Stimulated activated CD4-positive, alpha-beta T cell treated with anti-CD3 and anti-CD28 coated beads, Interleukin-2, amount 100 ng/mL, for 24 hours (primary cell): Measurements from ENCODE around the gene CACNA1C.
"Not testable (repeated sequence)": the region's sequence is repeated elsewhere in the genome, so short reads cannot be mapped to it uniquely, and the experiment has no call there.

Source experiments
- DNase-seq, 2 donors: peaks; one replicate each; pipeline ENCODE4 v3.0.0-alpha.2; 2020

Gene CACNA1C

DNA sequence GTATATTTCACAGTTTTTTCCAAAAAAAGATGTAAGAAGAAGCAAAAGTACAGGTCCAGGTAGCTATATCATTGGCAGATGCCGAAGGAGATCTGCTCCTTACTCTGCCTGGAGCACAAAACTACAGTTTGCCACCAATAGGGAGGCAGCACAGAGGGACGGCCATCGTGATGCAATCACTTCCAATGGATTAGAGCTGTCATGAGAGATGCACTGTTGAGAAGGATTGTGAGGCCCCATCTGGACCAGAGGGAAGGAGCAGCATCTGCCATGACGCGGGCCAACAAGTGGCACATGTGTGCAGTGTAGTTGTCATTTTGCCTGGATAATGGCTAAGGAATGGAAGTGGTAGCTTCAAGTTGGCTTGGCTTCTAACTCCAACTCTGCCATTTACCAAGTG, 423.2 kb downstream of the CACNA1C start:
- no peak for DNase-seq

DNA sequence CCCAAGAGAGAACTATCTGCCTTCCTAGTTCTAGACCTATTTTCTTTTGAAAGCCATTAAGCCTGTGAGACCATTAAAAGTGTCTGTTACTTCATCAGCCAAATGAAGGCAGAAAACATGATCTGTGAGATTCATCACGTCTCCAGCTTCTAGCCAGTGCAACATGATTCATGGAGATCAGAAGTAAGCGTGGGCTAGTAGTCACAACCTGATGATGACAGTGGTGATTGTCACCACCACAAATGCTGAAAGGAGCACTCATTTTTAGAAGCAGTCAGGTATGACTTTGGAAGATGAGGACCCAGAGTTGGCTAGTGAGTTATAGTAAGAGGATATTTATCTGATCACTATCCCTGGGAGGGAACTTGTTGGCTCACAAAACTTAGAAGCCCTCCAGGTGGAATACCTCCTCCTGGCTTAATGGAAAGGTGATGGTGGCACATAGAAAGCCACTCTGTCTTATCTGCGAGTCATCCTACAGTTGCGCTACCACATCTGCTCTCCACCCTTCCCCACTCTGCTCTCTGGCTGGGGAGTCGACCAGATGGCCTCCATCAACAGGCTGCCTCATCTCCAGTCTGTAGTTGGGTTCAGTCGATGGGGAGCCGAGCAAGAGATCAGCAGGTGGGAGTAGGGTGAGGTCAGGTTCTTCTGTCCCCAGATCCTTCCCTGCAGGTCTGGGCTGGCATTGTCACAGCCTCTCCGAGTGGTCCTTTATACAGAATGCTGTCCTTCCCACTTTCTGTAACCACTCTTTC, 424.4 kb downstream of the CACNA1C start:
- DNase-seq: no peak

GRCh38 chr12:2479851-2480535, 427.2 kb downstream of the CACNA1C start:
- DNase-seq: no peak

DNA sequence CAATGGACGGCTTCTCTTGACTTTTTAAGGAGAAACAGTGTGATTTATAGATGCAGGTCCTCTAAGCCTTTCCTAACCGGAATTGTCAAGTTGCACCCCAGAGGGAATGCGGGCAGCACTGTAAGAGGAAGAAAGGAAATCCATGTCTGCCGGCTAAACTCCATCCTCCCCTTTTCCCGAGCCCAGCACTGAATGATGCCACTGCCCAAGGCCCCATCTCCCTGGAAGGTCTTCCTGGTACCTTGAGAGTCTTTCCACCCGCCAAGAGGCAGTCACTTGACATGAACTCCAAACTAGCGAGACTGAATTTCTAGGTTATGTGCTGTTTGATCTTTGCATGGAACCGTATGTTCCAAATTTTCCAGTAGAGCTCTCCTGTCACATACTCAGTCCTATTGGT, 428.6 kb downstream of the CACNA1C start:
- DNase-seq: no peak

DNA sequence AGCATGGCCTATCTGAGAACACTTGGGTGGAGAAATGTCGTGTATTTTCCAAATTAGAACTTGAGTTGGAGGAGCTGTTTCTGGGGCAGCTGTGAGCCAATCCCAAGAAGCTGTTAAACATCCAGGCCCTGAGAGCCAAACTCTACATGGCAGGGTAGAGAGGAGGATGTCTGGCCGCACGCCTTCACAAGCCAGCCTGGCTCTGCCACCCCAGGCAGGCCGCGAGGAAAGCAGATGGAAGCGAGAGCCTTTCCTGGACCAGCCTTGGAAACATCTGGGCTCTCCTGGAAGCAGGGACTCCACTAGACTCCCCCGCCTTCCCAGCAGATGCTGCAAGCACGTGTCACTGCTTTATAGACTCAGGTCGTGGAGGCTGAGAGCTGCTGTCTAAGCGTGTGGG, 429.2 kb downstream of the CACNA1C start:
- no peak for DNase-seq

DNA sequence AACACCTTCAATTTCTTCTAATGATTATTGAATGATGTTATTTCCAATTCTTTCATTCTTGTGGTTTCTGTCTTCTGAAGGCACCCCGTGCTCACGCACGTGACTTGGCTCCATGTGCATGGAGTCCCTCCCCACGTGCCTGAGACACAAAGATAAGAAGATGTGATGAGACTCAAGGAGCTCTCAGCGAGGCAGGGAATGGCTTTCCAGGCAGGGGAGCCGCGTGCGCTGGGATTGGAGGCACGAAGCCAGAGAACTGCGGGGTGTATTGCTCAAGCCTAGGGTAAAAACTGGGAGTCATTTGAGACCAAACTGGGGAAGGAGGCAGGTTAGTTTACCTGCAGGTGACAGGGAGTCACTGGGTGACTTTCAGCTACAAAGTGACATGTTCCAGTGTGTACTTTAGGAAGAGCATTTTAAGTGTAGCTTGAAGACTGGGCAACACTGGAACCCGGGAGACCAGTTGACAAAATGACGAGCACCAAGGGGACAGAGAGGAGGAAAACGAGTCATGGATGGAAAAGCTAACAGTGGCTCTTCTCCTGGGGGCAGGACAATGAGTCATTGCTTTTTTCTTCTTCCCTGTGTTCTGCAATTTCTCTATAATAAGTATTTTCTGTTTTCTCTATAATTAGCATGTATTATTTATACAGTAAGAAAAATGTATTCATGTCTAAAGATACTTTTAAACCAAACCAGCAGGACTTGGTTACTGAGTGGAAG, 430.3 kb downstream of the CACNA1C start:
- DNase-seq: no peak

- no peak for DNase-seq
Observed at GRCh38 chr12:2483713-2484112, 430.9 kb downstream of the CACNA1C start.

- DNase-seq: no peak
Observed at GRCh38 chr12:2484141-2484776, 431.5 kb downstream of the CACNA1C start.

DNA sequence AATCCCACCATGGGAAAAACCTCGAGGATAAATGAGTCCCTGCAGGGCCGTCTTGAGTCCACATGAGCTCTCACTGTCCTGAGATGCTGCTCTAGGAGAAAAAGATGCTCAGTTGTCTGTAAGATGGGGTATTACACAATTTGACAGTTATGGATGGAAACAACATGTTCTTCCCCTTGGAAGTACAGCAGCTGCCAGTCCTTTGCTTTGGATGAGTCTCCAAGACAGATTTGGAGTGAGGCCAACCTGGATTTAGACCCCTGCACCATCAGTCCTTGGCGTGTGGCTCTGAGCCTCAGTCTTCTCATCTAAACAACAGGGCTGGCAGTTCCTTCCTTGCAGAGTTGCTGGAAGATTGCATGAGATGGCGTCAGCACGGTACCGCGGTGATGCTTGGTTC, 432.9 kb downstream of the CACNA1C start:
- no peak for DNase-seq

GRCh38 chr12:2486796-2487195, 434.0 kb downstream of the CACNA1C start:
- DNase-seq: no peak

DNA sequence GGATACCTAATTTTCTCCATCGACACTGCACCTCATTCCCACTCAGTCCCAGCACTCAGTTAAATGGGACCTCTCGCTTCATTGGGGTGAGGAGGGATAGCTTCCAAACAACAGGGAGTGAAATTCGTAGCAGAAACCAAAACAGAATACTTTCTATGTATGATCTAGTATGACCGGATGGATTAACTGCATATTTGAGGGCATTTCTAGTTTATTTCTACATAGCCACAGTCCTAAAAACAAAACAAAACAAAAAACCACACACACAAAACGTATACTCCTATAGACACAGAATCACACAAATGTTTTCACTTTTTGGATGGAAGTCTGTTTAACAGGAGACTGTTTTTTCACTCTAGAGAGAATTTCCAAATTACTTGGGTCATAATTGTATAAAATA, 434.5 kb downstream of the CACNA1C start:
- no peak for DNase-seq

- DNase-seq: no peak
Observed at GRCh38 chr12:2488131-2488530, 435.3 kb downstream of the CACNA1C start.

- DNase-seq: no peak
Observed at GRCh38 chr12:2488596-2488995, 435.8 kb downstream of the CACNA1C start.

DNA sequence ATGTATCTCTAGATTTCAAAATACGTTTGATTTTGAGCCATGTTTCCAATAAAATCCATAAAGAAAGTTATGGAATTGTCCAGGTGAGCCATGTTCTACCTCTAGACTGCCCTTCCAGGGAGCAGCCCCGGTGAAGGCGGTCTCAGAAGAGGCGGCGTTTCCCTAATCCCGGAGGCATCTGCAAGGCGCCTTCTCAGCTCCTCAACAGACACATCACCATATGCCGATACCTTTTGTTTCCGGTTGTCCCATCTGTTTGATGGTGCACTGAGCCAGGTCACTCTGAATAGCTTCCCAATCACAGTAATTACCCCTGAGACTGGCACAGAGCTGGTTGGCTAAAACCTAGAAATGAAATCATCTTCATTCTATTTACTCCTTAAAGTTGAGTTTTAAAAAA, 436.5 kb downstream of the CACNA1C start:
- DNase-seq: no peak

DNA sequence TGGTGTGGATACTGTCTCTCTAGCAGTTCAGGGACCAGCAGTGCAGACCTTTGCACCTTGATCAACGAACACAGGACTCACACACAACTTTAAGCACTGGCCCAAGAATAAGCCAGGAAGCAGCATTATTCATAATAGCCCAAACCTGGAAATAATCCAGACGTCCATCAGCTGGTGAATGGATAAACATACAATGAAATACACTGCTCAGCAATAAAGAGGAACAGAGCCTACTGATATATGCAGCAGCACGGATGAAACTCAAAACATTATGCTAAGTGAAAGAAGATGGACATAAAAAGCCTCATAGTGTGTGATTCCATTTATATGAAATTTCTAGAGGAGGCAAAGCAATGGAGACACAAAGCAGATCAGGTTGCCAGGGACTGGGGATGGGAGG, 438.0 kb downstream of the CACNA1C start:
- DNase-seq: no peak

- DNase-seq: not testable (repeated sequence)
Observed at GRCh38 chr12:2491349-2491748, 438.6 kb downstream of the CACNA1C start.

DNA sequence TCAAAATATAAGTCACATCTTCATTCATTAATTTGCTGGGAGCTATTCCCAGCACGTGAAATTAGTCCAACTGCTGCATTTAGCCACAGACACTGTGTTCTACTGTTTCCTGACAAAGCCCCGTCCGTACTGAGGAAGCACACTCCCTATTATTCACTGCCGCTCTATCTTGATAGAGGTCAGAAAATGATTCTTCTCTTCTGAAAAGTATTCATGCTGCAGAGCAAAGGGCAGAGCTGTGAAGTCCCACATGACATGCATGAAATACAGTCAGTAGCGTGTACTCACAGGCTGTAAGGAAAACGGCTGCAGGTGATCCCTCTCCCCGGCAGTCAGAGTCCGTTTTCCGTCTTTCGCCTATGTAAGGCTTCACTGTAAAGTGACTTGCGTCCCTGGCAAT, 439.4 kb downstream of the CACNA1C start:
- DNase-seq: no peak

- DNase-seq: no peak
Observed at GRCh38 chr12:2493086-2493485, 440.3 kb downstream of the CACNA1C start.

DNA sequence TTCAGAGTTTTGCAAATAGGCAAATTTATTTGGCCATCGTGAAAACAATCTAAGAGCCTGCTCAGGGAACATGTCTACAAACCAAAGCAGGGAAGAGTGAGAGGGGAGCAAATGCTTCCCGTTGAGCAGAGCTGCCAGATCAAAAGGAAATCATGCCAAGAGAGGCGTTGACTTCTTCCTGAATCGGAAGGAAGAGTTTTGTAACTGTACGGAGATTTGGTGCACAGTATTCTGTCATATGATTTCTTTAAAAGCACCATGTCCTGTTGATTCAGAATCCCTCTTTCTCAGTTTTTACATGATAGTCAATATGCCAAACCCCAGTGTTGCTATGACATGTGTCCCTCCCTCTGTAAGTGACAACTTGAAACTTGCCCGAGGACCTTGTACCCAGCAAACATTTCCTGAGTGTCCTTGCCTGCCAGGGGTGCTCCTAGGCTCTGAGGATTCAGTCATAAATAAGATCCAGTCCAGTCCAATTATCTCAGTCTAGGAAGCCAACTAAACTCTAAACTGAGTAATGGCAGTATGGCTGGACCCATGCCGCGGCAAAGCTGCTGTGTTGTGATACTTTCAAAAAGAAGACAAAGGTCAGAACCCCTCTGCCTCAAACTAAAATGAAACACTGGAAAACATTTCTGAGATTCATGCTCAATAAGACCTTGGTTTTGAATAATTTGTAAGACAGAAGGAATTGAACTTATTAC, 441.9 kb downstream of the CACNA1C start:
- DNase-seq: no peak

DNA sequence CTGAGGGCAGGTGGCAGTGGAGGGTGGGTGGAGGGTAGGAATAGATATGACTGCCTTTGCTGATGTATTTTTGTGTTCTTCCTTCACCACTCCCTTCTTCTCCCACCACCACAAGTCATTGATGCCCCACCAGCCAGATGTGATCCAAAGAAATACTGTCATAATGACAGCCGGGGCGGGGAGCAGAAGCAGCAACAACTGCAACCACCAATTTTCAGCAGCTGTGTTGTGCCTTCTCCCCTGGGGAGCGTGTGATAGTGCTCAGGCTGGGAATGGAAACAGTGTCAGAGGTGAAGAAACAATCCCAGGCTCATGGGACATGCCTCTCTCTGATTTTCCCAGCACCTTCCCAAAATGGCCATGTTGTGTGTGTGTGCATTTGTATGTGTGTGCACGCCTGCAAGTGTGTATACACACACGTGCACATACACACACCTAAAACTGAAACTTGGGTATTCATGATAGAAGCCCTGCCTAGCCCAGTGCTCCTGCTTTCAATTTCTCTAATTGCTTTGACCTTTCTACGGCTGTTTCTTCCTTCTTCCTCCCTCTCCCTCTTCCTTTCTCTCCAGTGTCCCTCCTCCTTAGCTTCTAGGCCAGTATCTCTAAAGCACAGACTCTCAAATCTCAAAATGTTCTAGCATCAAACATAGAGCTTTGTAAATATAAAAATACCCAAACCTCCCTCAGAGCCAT, 442.8 kb downstream of the CACNA1C start:
- no peak for DNase-seq

DNA sequence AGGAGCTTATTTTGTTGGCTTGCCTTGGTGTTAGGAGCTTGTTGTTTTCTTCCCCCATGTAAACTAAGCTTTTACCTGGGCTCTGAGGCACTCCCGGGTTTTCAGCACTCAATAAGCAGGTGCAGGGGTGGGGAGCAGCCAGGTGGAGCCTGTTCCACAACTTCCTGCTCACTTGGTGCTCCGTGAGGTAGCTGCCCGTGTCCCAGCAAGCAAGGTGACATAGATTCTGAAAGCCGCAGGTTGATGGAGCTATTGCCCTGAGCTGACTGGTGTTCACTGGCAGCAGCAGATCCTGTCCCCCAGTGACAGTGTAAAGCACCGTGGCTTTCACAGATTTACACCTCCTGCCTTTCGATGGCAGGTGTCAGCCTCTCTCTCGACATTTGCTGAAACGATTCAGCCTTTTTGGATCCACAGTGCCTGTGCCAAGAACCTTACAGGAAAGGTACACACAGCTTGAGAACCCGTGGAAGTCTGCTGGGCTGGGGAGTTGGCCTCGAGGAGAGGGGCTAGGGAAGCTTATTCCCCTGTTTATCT, 446.2 kb downstream of the CACNA1C start:
- no peak for DNase-seq
